GM04503 (cell line): ENCODE measurements around the gene DONSON.
A peak's percentile ranks its signal among the peaks of the same experiment; 100 is the strongest.

Experiments
- DNase-seq: peaks from one replicate; pipeline ENCODE4 v3.0.0-alpha.2; 2012; ENCODE audit warnings: low read depth

The DONSON gene

DNA sequence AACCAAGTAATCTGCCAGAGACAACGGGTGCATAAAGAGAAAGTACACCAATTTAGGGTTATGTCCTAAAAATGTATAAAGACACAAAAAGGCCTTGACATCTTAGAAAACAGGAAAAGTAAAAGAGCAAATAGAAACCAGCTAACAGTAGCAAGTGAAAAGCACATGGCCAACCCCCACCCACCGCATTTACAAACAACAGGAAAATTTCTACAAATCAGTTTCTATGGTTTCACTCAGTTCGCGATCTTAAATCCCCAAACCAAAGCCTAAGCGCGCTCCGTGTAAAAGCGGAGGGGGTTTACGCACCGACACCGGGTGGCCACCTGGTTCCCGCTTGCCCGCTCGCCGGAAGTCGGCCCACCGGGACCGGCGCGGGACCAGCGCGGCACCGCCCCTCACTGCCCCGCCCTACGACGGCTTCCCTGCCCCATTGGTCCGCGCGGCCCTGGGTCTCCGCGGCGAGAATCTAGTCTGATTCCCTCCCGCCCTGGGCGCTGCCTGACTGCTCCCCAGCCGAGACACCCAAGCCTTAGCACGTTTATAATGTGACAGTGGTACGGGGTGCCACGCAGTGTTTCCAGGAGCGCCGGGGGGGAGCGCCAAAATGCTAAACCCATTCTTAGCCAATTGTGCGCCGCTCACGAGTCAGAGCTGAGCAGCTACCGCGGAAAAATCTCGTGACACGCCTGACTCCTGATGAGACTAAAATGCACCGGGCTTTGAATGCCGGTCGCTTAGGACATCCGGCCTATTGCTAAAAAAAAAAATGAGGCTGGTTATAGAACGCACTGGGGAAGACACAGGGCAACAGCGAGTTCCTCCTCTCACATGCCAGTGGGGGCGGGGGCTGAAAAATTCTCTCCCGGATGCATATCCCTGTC lies 46.5 kb downstream of the DONSON start, which contains the start of gene GART:
Gene GART (minus strand): TSS at position 362 of the 884 bp plus-strand sequence. CDS start 2,802 bp downstream, outside the sequence.
- peak; percentile 25 for DNase-seq

DNA sequence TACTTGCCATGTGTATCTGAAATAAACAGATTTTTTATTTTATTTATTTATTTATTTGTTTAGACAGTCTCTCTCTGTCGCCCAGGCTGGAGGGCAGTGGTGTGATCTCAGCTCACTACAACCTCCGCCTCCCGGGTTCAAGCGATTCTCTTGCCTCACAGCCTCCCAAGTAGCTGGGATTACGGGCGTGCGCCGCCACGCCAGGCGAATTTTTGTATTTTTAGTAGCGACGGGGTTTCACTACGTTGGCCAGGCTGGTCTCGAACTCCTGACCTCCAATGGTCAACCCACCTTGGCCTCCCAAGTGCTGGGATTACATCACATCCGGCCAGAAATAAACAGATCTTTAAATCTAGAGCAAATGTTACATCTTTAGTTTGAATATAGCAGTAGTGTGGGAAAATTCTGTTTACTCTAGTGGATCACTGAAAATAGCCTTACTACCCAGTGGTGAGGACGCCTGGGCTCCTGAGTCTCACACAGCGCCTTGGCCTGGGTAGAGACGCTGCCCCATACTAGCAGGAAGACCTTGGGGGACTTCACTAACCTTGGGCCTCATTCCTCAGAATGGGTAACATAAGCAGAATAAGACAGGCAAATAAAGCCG lies 47.3 kb downstream of the DONSON start:
- DNase-seq, result no peak

DNA sequence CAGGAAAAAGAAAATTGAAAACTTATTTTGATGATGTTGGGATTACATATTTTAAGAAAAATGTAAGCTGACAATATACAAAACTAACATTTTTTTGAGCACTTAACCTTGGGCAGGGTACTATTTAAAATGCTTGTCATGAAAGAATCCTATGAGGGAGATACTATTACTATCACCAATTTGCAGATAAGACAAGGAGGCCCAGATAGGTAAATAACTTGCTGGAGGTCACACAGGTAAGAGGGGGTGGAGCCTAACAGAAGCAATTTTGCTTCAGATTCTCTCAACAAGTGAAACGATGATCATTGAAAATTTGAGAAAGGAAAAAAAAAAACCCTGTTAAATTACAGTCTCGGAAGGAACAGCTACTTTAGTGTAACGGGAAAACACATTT lies 47.8 kb downstream of the DONSON start:
- DNase-seq, result no peak

DNA sequence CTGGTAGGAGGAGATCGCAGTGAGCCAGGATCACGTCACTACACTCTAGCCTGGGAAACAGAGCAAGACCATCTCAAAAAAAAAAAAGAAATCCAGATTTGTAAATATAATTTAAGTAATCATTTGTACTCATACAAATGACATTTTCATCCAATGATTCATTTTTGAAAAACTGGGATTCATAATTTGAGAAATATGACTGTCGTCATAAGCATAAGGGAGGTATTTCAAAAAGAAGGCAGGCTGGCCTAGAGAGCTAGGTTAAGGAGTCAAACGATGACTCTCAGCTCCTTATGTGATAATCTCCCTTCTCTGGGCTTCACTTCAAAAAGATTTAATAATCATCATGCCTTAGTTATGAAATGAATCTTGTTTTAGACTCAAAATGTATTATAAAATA lies 48.9 kb downstream of the DONSON start:
- DNase-seq, result no peak

DNA sequence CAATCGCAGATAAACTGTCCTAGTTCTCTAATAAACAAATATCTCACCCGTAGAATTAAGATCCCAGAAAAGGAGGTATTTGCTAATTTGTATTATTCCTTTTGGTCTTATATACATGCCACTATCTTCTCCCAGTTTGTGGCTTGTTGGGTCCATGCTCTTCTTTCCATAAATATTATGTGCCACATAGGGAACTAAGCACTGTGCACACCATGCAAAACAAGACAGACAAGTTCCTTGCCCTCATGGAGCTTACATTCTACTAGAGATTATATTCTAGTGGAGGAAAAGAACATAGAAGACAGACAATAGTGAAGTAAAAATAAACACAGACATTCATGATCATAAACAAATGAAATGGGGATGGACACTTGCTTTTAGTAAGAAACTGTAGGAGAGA lies 51.3 kb downstream of the DONSON start:
- no peak for DNase-seq

DNA sequence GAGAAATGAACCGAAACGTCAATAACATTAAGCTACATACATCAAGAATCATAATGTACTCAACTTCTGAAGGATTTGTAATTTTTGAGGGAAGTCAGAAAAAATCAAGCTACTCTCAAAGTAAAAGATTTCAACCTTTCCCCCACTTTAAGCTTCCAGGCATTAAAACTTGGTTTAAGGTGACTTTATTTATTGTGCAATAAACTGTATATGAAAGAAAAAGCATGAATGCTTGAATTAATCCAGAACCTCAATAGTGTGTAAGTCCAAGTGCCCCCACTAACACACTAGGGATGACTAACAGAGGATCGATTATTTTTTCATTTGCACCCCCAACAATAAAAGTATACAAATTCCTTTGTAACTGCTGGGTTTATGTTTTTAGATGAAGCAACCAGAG lies 57.5 kb downstream of the DONSON start:
- no peak for DNase-seq
